Neural cell (in vitro differentiated cells): ENCODE data around the gene LIMS1. TPM values are rescaled to one million over a fixed set of nuclear protein-coding genes. Genes with fewer than 3 reads are reported as not detected.
"Not testable (repeated sequence)": the region's sequence is repeated elsewhere in the genome, so short reads cannot be mapped to it uniquely, and the experiment has no call there.

Experiments used
- H2AFZ ChIP-seq: fragments of 200-600, 300-800 bp; sonication (generic), shearing (Covaris generic); 2 replicates; pipeline ENCODE4 v1.6.0; 2014; ENCODE audit warnings: low read depth, mild to moderate bottlenecking, antibody characterized with exemption, low read length, moderate library complexity
- H3F3A ChIP-seq: fragments of 200-600 bp; shearing (Covaris generic); 2 replicates; pipeline ENCODE4 v1.6.1; 2016; ENCODE audit warnings: mild to moderate bottlenecking, moderate library complexity, mixed read lengths, antibody characterized with exemption, low read length; ENCODE audit not compliant: insufficient read depth, poor library complexity, severe bottlenecking
- H3K27ac ChIP-seq: fragments of 200-600, 300-800 bp; sonication (generic), shearing (Covaris generic); 2 replicates; pipeline ENCODE4 v1.5.1; 2014; ENCODE audit warnings: mild to moderate bottlenecking, low read length, moderate library complexity
- H3K27me3 ChIP-seq: fragments of 300-800, 200-600 bp; sonication (generic), shearing (Covaris generic); 2 replicates; pipeline ENCODE4 v1.6.0; 2014; ENCODE audit warnings: mild to moderate bottlenecking, low read depth, low read length, moderate library complexity; ENCODE audit not compliant: insufficient read depth
- H3K36me3 ChIP-seq: fragments of 300-800, 200-600 bp; sonication (generic), shearing (Covaris generic); 2 replicates; pipeline ENCODE4 v1.5.1; 2014; ENCODE audit warnings: mild to moderate bottlenecking, antibody characterized with exemption, low read length, moderate library complexity; ENCODE audit not compliant: insufficient read depth
- H3K4me2 ChIP-seq: fragments of 300-800, 200-600 bp; sonication (generic), shearing (Covaris generic); 2 replicates; pipeline ENCODE4 v1.6.0; 2014; ENCODE audit warnings: mild to moderate bottlenecking, low read length
- H3K4me3 ChIP-seq: fragments of 300-800, 200-600 bp; sonication (generic), shearing (Covaris generic); 2 replicates; pipeline ENCODE4 v1.5.1; 2014; ENCODE audit warnings: mild to moderate bottlenecking, low read length, moderate library complexity
- H3K79me2 ChIP-seq: fragments of 200-600 bp; shearing (Covaris generic); replicated peaks from 2 replicates; pipeline ENCODE4 v1.6.0; 2014; ENCODE audit warnings: mild to moderate bottlenecking, low read length, moderate library complexity; ENCODE audit not compliant: insufficient read depth
- H3K9ac ChIP-seq: fragments of 300-800, 200-600 bp; sonication (generic), shearing (Covaris generic); 2 replicates; pipeline ENCODE4 v1.6.1; 2016; ENCODE audit warnings: mild to moderate bottlenecking, low read length, mixed read lengths
- H3K9me2 ChIP-seq: fragments of 200-600 bp; shearing (Covaris generic); 2 replicates; pipeline ENCODE4 v1.6.1; 2016; ENCODE audit warnings: mild to moderate bottlenecking, low read length, mixed read lengths; ENCODE audit not compliant: insufficient read depth
- H3K9me3 ChIP-seq: fragments of 200-600, 300-800 bp; sonication (generic), shearing (Covaris generic); 2 replicates; pipeline ENCODE4 v1.6.1; 2016; ENCODE audit warnings: mild to moderate bottlenecking, mixed run types, low read length, moderate library complexity, mixed read lengths
- H4K20me1 ChIP-seq: fragments of 200-600 bp; shearing (Covaris generic); 2 replicates; pipeline ENCODE4 v1.6.1; 2016; ENCODE audit warnings: mild to moderate bottlenecking, mixed run types; ENCODE audit not compliant: insufficient read depth
- CTCF ChIP-seq: fragments of 450-650 bp; IDR thresholded peaks from 2 replicates; pipeline ENCODE4 v1.5.1; 2014; ENCODE audit warnings: antibody characterized with exemption, mild to moderate bottlenecking, moderate library complexity; ENCODE audit not compliant: poor library complexity, severe bottlenecking
- EP300 ChIP-seq: fragments of 450-650 bp; conservative IDR thresholded peaks from 2 replicates; pipeline ENCODE4 v1.6.1; 2014; ENCODE audit warnings: antibody characterized with exemption, mild to moderate bottlenecking, moderate library complexity; ENCODE audit not compliant: poor library complexity, severe bottlenecking
- EZH2 ChIP-seq: fragments of 200-600, 300-800 bp; shearing (Covaris generic), sonication (generic); IDR thresholded peaks from 2 replicates; pipeline ENCODE4 v1.6.1; 2014; ENCODE audit warnings: antibody characterized with exemption, low read length, borderline replicate concordance, mild to moderate bottlenecking; ENCODE audit not compliant: insufficient read depth, poor library complexity, severe bottlenecking
- MXI1 ChIP-seq: fragments of 450-650 bp; conservative IDR thresholded peaks from 2 replicates; pipeline ENCODE4 v1.6.1; 2014; ENCODE audit warnings: antibody characterized with exemption, mild to moderate bottlenecking; ENCODE audit not compliant: poor library complexity, severe bottlenecking
- POLR2AphosphoS5 ChIP-seq: IDR thresholded peaks from 2 replicates; pipeline ENCODE4 v1.6.1; 2012
- RAD21 ChIP-seq: fragments of 450-650 bp; conservative IDR thresholded peaks from 2 replicates; pipeline ENCODE4 v1.6.1; 2014; ENCODE audit warnings: antibody characterized with exemption, mild to moderate bottlenecking, moderate library complexity
- REST ChIP-seq: IDR thresholded peaks from 2 replicates; pipeline ENCODE4 v1.6.1; 2012; ENCODE audit warnings: borderline replicate concordance
- SMC3 ChIP-seq: fragments of 450-650 bp; conservative IDR thresholded peaks from 2 replicates; pipeline ENCODE4 v1.6.1; 2014; ENCODE audit warnings: antibody characterized with exemption, mild to moderate bottlenecking, moderate library complexity; ENCODE audit not compliant: poor library complexity
- TAF1 ChIP-seq: IDR thresholded peaks from 2 replicates; pipeline ENCODE4 v1.6.1; 2012; ENCODE audit warnings: low read depth
- polyA plus RNA-seq: library from polyadenylated mRNA; depleted of rRNA; stranded (reverse); fragments of >200 nt; gene quantifications from 2 replicates; pipeline ENCODE4 v1.2.3, GENCODE V29; 2014

The LIMS1 gene
- polyA plus RNA-seq, 1 donor from 2014 or later: 12.3 TPM

- Histone ChIP-seq H3K27ac (no peak overlapping the region), H2AFZ (no peak overlapping the region), H3K4me3 (no peak overlapping the region), H3K4me2 (no peak overlapping the region), H3K9ac (no peak overlapping the region), H3K9me3 (no peaks in the 10 kb centered on the region), H3K9me2 (no peaks in the 10 kb centered on the region), H4K20me1 (no peaks in the 10 kb centered on the region), H3K27me3 (no peaks in the 10 kb centered on the region), H3F3A (no peaks in the 10 kb centered on the region), H3K79me2 (peaks cover 4% of the 10 kb centered on the region), H3K36me3 (no peaks in the 10 kb centered on the region)
- TF ChIP-seq REST (no peak), EZH2 (no peak), TAF1 (no peak), SMC3 (no peak), MXI1 (no peak), EP300 (no peak), CTCF (no peak), POLR2AphosphoS5 (no peak), RAD21 (no peak)
Measured at GRCh38 chr2:108554528-108554927, 20.3 kb downstream of the LIMS1 start.

GRCh38 chr2:108555572-108555971, 21.3 kb downstream of the LIMS1 start:
- Histone ChIP-seq H3K27me3 (no peaks in the 10 kb centered on the region), H4K20me1 (no peaks in the 10 kb centered on the region), H3K4me3 (no peak overlapping the region), H3K9ac (no peak overlapping the region), H3K79me2 (peaks cover 4% of the 10 kb centered on the region), H3F3A (no peaks in the 10 kb centered on the region), H3K4me2 (no peak overlapping the region), H3K27ac (no peak overlapping the region), H2AFZ (no peak overlapping the region), H3K36me3 (no peaks in the 10 kb centered on the region), H3K9me2 (no peaks in the 10 kb centered on the region), H3K9me3 (no peaks in the 10 kb centered on the region)
- TF ChIP-seq MXI1 (no peak), TAF1 (no peak), RAD21 (no peak), EZH2 (no peak), SMC3 (no peak), REST (no peak), CTCF (no peak)

- not testable (repeated sequence) for H3K4me3 ChIP-seq, H3K27ac ChIP-seq, H3K36me3 ChIP-seq, H3K9ac ChIP-seq, H4K20me1 ChIP-seq, H2AFZ ChIP-seq, H3K79me2 ChIP-seq, H3K27me3 ChIP-seq, H3K9me2 ChIP-seq, H3F3A ChIP-seq, H3K4me2 ChIP-seq, H3K9me3 ChIP-seq
Measured at GRCh38 chr2:108556581-108556980, 22.3 kb downstream of the LIMS1 start.
